Measurements from ENCODE around the gene HBEGF. TPM values are rescaled to one million over a fixed set of nuclear protein-coding genes. Genes with fewer than 3 reads are reported as not detected.

Gene HBEGF
- total RNA-seq, 1 experiment from 2014 or later: 27.9 TPM

GRCh38 chr5:140298183-140298601 is 48.2 kb downstream of the HBEGF start:
- H3K9me3 ChIP-seq: no peaks in the 10 kb centered on the region
- no peaks in the 10 kb centered on the region for H3K27me3 ChIP-seq
- H3K4me3 ChIP-seq: no peak overlapping the region
- H3K36me3 ChIP-seq: peaks cover 29% of the 10 kb centered on the region
- DNase-seq: no peak

- DNase-seq: no peak
- Histone ChIP-seq H3K9me3 (no peaks in the 10 kb centered on the region), H3K4me3 (no peak overlapping the region), H3K27me3 (no peaks in the 10 kb centered on the region), H3K36me3 (peaks cover 29% of the 10 kb centered on the region)
Measured at GRCh38 chr5:140297283-140297682, 49.1 kb downstream of the HBEGF start.

- Histone ChIP-seq H3K4me3 (no peak overlapping the region), H3K27me3 (no peaks in the 10 kb centered on the region), H3K9me3 (no peaks in the 10 kb centered on the region), H3K36me3 (peaks cover 29% of the 10 kb centered on the region)
- no peak for DNase-seq
Measured at GRCh38 chr5:140296289-140296688, 50.1 kb downstream of the HBEGF start.

GRCh38 chr5:140295414-140295813 is 51.0 kb downstream of the HBEGF start:
- H3K36me3 ChIP-seq: peaks cover 21% of the 10 kb centered on the region
- H3K4me3 ChIP-seq: no peak overlapping the region
- DNase-seq: peak; percentile 76
- H3K27me3 ChIP-seq: no peaks in the 10 kb centered on the region
- H3K9me3 ChIP-seq: no peaks in the 10 kb centered on the region

GRCh38 chr5:140294753-140295152 is 51.6 kb downstream of the HBEGF start:
- Histone ChIP-seq H3K9me3 (no peaks in the 10 kb centered on the region), H3K4me3 (no peak overlapping the region), H3K27me3 (no peaks in the 10 kb centered on the region), H3K36me3 (peaks cover 15% of the 10 kb centered on the region)
- no peak for DNase-seq

- DNase-seq: no peak
- Histone ChIP-seq H3K36me3 (peaks cover 10% of the 10 kb centered on the region), H3K27me3 (no peaks in the 10 kb centered on the region), H3K9me3 (no peaks in the 10 kb centered on the region), H3K4me3 (no peak overlapping the region)
Measured at GRCh38 chr5:140293849-140294100, 52.6 kb downstream of the HBEGF start.

GRCh38 chr5:140293091-140293848 is 53.1 kb downstream of the HBEGF start:
- Histone ChIP-seq H3K4me3 (no peak overlapping the region), H3K36me3 (peaks cover 10% of the 10 kb centered on the region), H3K9me3 (no peaks in the 10 kb centered on the region), H3K27me3 (no peaks in the 10 kb centered on the region)
- DNase-seq: no peak

GRCh38 chr5:140292212-140293036 is 54.0 kb downstream of the HBEGF start:
- H3K4me3 ChIP-seq: no peak overlapping the region
- H3K36me3 ChIP-seq: peaks cover 5% of the 10 kb centered on the region
- H3K27me3 ChIP-seq: no peaks in the 10 kb centered on the region
- DNase-seq: no peak
- no peaks in the 10 kb centered on the region for H3K9me3 ChIP-seq

- no peaks in the 10 kb centered on the region for H3K9me3 ChIP-seq
- no peaks in the 10 kb centered on the region for H3K27me3 ChIP-seq
- H3K4me3 ChIP-seq: no peak overlapping the region
- no peaks in the 10 kb centered on the region; the same call in 1 of the 2 replicates for H3K36me3 ChIP-seq
- no peak for DNase-seq
Measured at GRCh38 chr5:140287801-140288521, 58.4 kb downstream of the HBEGF start.

- H3K27me3 ChIP-seq: no peaks in the 10 kb centered on the region
- H3K36me3 ChIP-seq: peaks cover 1% of the 10 kb centered on the region; the same call in 1 of the 2 replicates
- no peak for DNase-seq
- no peak overlapping the region for H3K4me3 ChIP-seq
- no peaks in the 10 kb centered on the region for H3K9me3 ChIP-seq
Measured at GRCh38 chr5:140286424-140286823, 60.0 kb downstream of the HBEGF start.

GRCh38 chr5:140284013-140284412 is 62.4 kb downstream of the HBEGF start:
- no peak for DNase-seq
- no peaks in the 10 kb centered on the region for H3K9me3 ChIP-seq
- H3K27me3 ChIP-seq: no peaks in the 10 kb centered on the region
- peaks cover 15% of the 10 kb centered on the region for H3K36me3 ChIP-seq
- no peak overlapping the region for H3K4me3 ChIP-seq

Other genes with a start within 250 kb of the HBEGF start
- gene PURA, start 232.5 kb downstream of the HBEGF start, total RNA-seq (2014; rRNA removed; shearing (Covaris generic); ENCODE audit: low replicate concordance): 6.9 and 15.8 TPM in 2 replicates
- 1.4 TPM in 2 replicates for gene IGIP, start 220.7 kb downstream of the HBEGF start, total RNA-seq (2014; rRNA removed; shearing (Covaris generic); ENCODE audit: low replicate concordance)
- 12.9 and 29.4 TPM in 2 replicates for gene CYSTM1, start 171.4 kb downstream of the HBEGF start, total RNA-seq (2014; rRNA removed; shearing (Covaris generic); ENCODE audit: low replicate concordance)
- gene PFDN1, start 43.5 kb downstream of the HBEGF start, total RNA-seq (2014; rRNA removed; shearing (Covaris generic); ENCODE audit: low replicate concordance): 240 and 304 TPM in 2 replicates
- gene SLC4A9, start 13.6 kb upstream of the HBEGF start, total RNA-seq (2014; rRNA removed; shearing (Covaris generic); ENCODE audit: low replicate concordance): not detected in 2 replicates
- gene ANKHD1, start 55.2 kb upstream of the HBEGF start, total RNA-seq (2014; rRNA removed; shearing (Covaris generic); ENCODE audit: low replicate concordance): 38.6 and 72.6 TPM in 2 replicates
- gene EIF4EBP3, start 201.1 kb upstream of the HBEGF start, total RNA-seq (2014; rRNA removed; shearing (Covaris generic); ENCODE audit: low replicate concordance): 4.0 and 4.5 TPM in 2 replicates
- 62.1 and 92.9 TPM in 2 replicates for gene SRA1, start 210.9 kb upstream of the HBEGF start, total RNA-seq (2014; rRNA removed; shearing (Covaris generic); ENCODE audit: low replicate concordance)
- gene APBB3, start 218.0 kb upstream of the HBEGF start, total RNA-seq (2014; rRNA removed; shearing (Covaris generic); ENCODE audit: low replicate concordance): 7.2 and 12.5 TPM in 2 replicates
- 21.7 and 24.8 TPM in 2 replicates for gene SLC35A4, start 218.2 kb upstream of the HBEGF start, total RNA-seq (2014; rRNA removed; shearing (Covaris generic); ENCODE audit: low replicate concordance)